ENCODE data around the gene AFDN.

- no peak for TF ChIP-seq CTCF (IDR thresholded peaks at IDR 0.05 in 2 of 3, conservative IDR thresholded peaks at IDR 0.05 in 1 of 3; ENCODE audit: control insufficient read depth in 2 of 3, extremely low read depth in 1 of 3, insufficient read depth in 1 of 3, low read depth in 3 of 3, low read length in 3 of 3)
- TF ChIP-seq POLR2A (IDR thresholded peaks at IDR 0.05; ENCODE audit: low read depth, low read length) = no peak
- TF ChIP-seq EP300 (IDR thresholded peaks at IDR 0.05; ENCODE audit: borderline replicate concordance in 1 of 2, control insufficient read depth in 1 of 2, low read depth in 2 of 2, low read length in 2 of 2) = no peak
- no peak for TF ChIP-seq CBX3 (IDR thresholded peaks at IDR 0.05; ENCODE audit: borderline replicate concordance, low read depth)
- TF ChIP-seq SKIL (IDR thresholded peaks at IDR 0.05; ENCODE audit: low read depth, poor library complexity, severe bottlenecking) = no peak
- TF ChIP-seq PBX3 (IDR thresholded peaks at IDR 0.05; ENCODE audit: insufficient replicate concordance, low read depth, low read length) = no peak
- TF ChIP-seq ZBTB40 (IDR thresholded peaks at IDR 0.05; ENCODE audit: borderline replicate concordance) = no peak
- no peak for TF ChIP-seq MXI1 (IDR thresholded peaks at IDR 0.05; ENCODE audit: low read depth, low read length)
- no peak for TF ChIP-seq TAF1 (IDR thresholded peaks at IDR 0.05; ENCODE audit: borderline replicate concordance, low read depth, low read length)
- no peak for TF ChIP-seq EZH2 (IDR thresholded peaks at IDR 0.05; ENCODE audit: borderline replicate concordance, control insufficient read depth, low read depth, low read length)
- no peak for TF ChIP-seq KAT2A (conservative IDR thresholded peaks at IDR 0.05; ENCODE audit: control insufficient read depth, low read depth, low read length)
- TF ChIP-seq SMC3 (IDR thresholded peaks at IDR 0.05; ENCODE audit: borderline replicate concordance, low read length) = no peak
- no peak for TF ChIP-seq FOXK2 (IDR thresholded peaks at IDR 0.05)
Observed at GRCh38 chr6:167833396-167833763, 6.7 kb downstream of the AFDN start.

All from GM12878 (cell line).